UCSD-AML1 (cell line): ENCODE measurements around the gene PLCB2.

Source experiments
- DNase-seq: peaks from one replicate; lab custom pipeline; 2025; ENCODE audit not compliant: unreplicated experiment; lab: John Stamatoyannopoulos, UW

The PLCB2 gene

DNA sequence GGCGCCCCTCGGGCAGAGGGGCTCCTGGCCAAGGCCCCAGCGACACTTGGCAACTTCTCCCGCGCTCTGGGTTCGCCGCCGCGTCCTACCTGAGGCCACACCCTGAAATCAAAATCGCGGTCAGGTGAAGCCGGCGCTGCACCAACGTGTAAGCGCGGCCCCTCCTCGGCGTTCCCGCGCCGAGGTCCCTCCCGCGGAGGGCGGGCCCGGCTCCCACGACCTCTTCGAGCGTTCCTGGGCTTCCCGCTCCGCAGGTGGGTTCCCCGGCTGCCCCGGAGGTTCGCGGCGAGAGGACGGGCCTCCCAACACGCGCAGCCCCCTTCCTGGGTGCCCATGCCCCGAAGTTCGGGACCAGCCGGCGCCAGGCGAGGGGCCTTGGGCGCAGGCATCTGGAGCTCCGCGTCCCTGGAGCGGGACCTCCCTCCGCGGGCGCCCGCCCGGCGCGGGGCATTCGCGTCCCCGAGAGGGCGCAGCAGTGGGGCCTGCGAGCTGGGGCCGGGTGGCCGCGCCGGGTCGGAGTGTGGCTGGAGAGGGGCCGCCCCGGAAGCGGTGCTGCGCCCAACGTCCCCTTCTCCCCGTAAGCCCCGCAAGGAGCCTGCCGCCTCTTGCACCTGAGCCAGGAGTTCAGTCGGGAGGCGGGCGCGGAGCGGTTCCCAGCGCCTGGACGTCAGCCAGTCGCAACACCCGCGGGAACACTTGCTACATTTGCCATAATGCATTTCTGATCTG is 55.1 kb downstream of the PLCB2 start:
- DNase-seq: no peak

DNA sequence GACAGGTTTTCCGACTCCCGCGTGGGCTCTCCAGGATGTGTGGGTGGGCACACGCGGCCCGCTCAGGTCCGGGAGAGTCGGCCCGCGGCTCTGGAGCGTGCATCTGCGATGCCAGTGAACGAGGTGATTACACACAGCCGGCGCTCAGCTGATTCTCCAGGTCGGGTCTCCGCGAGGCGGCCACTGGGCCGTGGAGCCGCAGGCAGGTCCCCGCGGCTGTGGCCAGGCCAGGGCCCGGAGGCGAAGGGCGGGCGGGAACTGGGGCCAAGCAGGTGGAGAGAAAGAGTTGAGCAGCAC is 55.6 kb downstream of the PLCB2 start:
- no peak for DNase-seq

- no peak for DNase-seq
Observed at GRCh38 chr15:40251486-40252140, 56.1 kb downstream of the PLCB2 start.

GRCh38 chr15:40250771-40251483 is 56.8 kb downstream of the PLCB2 start:
- DNase-seq: no peak

GRCh38 chr15:40250304-40250656 is 57.5 kb downstream of the PLCB2 start:
- no peak for DNase-seq

DNA sequence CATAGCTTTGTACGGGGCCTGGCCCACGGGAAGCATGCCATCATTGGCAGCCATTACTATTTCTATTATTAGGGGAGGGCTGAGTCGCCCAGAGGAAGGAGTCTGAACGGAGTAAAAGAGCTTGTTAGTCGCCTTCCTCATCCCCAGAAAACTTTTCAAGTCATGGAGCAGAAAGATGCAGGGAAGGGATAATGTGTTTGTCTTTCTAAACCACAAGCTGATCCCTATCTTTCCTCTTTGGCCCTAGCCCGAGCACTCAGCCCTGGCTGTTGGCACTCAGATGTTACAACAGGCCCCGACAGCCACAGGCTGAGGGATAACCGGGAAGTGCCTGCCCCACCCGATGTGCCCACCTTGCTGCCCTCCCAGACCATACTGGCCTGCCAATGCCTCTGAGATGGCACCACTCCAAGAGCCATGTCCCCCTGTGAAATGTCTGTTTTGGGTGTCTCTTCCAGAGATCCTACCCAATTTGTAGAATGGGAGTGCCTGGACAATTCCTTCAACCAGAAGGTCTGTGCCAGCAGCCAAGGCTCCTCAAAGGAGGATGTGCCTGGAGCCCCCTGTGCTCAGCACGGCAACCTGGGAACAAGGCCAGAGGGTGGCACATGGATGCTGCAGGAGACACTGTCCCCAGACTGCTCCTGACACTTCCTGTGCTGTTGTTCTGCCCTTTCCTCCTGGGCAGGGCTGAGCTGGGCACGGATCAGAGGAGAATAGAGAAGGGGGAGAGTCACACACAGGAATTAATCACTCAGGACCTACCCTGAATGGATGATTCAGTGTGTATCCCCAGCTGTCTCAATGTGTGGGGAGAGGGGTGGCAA is 58.0 kb downstream of the PLCB2 start:
- DNase-seq: peak; percentile 44

DNA sequence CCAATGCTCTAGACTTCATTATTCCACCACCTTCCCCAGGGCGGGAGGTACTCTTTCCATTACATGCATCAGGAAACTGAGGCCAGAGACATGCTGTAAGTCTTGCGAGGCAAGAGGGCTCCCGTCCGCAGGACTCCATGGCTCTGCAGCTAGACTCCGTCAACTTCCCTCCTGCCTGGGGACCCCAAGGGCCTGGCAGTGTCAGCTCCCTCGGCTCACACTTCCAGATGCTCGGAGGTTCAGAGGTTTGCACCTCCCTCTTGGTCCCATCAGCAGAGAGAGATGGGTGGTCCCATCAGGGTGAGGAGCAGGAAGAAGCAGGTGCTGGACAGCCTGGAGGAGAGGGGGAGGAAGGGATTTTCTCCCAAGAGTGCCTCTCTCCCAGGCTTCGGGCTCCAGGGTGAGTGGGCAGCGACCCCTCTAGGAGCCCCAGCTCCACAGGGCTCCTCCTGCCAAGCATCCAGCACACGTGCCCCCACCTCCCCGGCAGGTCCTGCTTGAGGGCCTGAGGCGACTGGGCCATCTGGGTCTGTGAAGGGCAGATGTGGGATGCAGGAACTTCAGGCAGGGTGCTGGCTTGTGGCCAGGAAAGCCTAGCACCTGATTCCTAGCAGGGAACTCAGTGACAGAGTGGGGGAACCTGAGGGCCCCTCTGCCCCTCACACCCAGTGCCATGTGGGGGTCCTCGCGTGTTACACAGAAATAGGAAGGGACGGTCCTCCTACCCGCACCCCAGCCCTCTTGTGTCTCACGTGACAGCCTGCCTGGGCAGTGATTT is 59.5 kb downstream of the PLCB2 start:
- DNase-seq: no peak

GRCh38 chr15:40247406-40247971 is 60.2 kb downstream of the PLCB2 start:
- no peak for DNase-seq

GRCh38 chr15:40246496-40247280 is 61.0 kb downstream of the PLCB2 start:
- DNase-seq: no peak

- DNase-seq: peak; percentile 49
Observed at GRCh38 chr15:40245666-40246450, 61.9 kb downstream of the PLCB2 start.

GRCh38 chr15:40244961-40245523 is 62.7 kb downstream of the PLCB2 start:
- DNase-seq: no peak

DNA sequence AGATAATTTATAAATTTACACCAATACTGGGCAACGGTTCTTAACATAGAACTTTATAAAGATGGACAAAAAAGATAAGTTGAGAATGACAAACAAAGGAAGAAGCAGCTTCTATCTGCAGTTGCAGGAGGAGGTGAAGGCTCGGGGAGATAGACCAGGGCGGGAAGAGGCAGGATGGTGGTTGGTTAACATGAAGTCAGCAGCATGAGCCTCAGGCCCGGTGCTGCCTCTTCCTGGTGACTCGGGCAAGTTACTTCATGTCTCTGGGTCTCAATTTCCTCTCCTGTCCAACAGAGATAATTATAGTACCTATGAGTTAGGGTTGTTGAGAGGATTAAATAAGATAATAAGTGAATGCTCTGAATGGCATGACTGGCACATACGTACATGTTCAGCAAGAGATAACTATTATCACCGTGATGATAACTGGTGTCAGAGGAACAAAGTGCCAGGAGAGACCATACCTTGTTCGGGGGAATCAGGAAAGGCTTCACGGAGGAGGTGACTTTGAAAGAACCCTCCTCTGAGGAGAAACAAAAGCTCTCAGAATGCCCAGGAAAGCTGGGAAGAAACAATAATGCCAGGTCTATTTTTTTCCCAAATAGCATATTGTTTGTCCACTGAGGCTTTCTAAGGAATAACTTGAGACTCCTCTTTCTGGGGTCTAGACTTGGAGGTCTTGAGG is 64.5 kb downstream of the PLCB2 start:
- no peak for DNase-seq

GRCh38 chr15:40242601-40243000 is 65.1 kb downstream of the PLCB2 start:
- DNase-seq: no peak

GRCh38 chr15:40242213-40242599 is 65.5 kb downstream of the PLCB2 start:
- DNase-seq: no peak

DNA sequence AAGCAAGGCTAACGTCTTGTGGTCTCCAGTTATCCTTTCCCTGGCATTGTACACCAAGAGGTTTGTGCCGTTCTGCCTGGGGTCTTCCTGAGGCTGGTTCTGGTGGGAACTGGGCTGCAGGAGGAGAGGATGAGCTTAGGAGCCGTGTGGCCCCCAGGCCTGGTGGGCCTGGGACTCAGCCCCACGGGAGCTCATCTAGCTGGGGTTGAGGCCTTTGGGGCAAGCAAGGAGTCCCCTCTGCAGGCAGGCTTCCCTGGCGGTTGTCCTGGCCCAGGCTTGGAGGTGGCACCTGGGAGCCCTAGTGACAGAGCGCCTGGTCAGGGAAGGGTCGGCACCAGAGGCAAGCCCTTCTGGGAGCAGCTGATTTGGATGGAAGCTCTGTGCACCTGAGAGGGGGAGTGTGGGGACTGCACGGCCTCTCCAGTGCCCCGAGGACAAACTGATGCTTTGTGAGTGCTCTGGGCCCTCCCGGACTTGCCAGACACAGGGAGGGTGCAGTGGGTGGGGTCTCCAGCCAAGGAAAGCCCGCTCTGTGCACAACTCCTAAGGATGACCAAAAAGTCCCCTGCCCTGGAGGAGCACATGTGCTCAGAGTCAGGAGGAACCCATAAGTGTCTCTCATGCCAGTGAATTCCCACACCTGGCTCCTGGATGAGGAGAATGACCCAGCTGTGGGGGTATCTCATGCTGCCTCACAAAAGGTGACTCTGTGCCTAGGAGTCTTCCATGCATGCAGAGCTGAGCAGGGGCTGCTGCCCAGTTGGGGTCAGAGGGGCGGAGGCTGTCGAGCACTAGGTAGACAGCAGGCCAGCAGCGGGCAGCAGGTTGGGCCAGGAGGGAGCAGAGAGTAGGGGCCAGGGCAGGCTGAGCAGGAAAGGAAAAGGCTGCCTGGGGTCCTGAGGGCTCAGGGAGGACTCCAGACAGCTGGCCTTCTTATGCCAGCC is 66.2 kb downstream of the PLCB2 start:
- no peak for DNase-seq

DNA sequence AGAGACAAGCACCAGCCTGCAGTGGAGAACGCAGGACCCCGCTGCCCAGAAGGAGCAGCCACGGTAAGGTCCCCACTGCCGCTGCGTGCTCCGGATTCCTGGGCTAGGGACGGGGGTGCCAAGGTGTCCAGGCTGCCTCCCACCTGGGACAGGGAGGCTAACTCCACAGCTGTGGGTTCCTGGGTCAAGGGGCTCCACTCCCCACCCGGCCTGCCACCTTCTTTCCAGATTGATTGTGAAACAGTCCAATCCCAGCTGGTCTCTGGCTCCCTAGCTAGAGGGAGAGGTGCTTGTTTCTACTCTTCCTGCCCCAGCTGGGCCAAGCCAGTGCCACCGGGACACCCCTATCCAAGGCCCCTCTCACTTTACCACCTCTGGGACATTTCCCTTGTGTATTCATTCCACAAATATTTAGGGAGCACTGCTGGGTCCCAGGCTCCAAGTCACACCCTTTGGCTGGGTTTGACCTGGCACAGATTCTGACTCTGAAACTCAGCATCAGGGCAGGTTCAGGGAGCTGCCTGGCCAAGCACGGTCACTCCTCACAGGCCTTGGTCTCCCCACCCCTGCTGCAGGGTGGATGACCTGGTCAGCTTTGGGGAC is 67.0 kb downstream of the PLCB2 start:
- no peak for DNase-seq
